ENCODE data around the gene KRTAP5-1. TPM values are rescaled to one million over a fixed set of nuclear protein-coding genes. Genes with fewer than 3 reads are reported as not detected.
A peak's percentile ranks its signal among the peaks of the same experiment; 100 is the strongest.

KRTAP5-1 gene
- total RNA-seq, 1 experiment from 2014 or later = not detected

DNA sequence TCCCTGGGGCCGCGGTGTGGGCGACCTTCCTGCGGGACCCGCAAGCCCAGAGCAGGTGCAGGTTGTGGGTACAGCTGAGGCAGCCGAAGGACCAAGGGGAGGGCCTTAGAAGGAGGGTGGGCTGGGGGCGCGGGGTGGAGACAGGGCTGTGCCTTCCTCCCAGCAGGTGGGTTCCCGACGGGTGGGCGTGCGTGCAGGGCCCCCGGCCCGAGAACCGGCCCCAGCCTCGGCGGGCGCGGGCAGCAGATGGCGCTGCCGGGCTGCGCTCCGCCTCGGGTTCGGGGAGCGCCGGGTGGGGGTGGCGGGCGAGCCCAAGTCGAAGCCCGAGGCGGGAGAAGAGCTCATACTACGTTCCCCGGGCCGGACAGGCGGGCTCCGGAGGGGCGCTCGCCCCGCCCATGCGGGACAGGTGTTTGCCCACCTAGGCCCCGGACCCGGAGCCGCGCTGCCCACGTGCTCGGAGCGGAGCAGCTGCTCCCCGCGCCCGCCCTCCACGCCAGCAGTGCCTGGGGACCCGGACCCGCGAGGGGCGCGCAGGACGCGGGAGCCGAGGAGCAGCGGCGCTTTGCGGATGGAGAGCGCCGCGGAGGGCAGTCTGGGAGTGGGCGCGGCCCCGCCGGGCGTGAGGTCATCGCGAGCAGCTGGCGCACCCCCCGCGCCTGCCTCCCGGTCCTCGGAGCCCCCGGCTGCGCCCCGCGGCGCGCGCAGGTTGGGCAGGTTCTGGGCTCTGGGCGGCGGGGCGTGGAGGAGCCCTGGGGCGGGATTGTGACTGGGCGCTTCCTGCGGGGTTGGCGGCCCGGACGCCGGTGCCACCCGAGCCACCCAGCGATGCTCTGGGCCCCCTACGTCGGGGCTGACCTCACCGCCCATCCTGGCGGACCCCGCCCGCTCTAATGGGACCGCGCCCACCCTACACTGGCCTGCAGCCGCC is 38.3 kb downstream of the KRTAP5-1 start:
- H2AFZ ChIP-seq (ENCODE audit: low read length) = peak overlapping the region; percentile 74
- ATAC-seq = peak; percentile 69
- ChIA-PET CTCF (interaction anchor here (0.5 to 1.6 kb wide), 8 partner anchors 12 to 609 kb away, joined by 3 to 58 read pairs (median 6); no protein-coding TSS in a partner anchor), POLR2A (ENCODE audit: unreplicated experiment) (interaction anchor here (0.6 kb wide), 1 partner anchor 164 kb away, joined by 3 read pairs; no protein-coding TSS in a partner anchor)
- H3K4me2 ChIP-seq (ENCODE audit: low read length) = peak overlapping the region; percentile 86
- H3K36me3 ChIP-seq (ENCODE audit: low read depth, low read length) = no peaks in the 10 kb centered on the region
- TF ChIP-seq, protein P1, sequence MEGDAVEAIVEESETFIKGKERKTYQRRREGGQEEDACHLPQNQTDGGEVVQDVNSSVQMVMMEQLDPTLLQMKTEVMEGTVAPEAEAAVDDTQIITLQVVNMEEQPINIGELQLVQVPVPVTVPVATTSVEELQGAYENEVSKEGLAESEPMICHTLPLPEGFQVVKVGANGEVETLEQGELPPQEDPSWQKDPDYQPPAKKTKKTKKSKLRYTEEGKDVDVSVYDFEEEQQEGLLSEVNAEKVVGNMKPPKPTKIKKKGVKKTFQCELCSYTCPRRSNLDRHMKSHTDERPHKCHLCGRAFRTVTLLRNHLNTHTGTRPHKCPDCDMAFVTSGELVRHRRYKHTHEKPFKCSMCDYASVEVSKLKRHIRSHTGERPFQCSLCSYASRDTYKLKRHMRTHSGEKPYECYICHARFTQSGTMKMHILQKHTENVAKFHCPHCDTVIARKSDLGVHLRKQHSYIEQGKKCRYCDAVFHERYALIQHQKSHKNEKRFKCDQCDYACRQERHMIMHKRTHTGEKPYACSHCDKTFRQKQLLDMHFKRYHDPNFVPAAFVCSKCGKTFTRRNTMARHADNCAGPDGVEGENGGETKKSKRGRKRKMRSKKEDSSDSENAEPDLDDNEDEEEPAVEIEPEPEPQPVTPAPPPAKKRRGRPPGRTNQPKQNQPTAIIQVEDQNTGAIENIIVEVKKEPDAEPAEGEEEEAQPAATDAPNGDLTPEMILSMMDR (conservative IDR thresholded peaks at IDR 0.05; ENCODE audit: low read depth, low read length) = peak; percentile 70
- TF ChIP-seq EZH2phosphoT487 (IDR thresholded peaks at IDR 0.05; ENCODE audit: borderline replicate concordance, low read length) = no peak
- peaks cover 6% of the 10 kb centered on the region for H3K27me3 ChIP-seq (ENCODE audit: low read length)
- peak; percentile 60 for DNase-seq
- no peaks in the 10 kb centered on the region for H3K79me2 ChIP-seq (ENCODE audit: low read length)
- BruUV-seq (replicated peaks) = no TSS peak
- H3K9me3 ChIP-seq (ENCODE audit: low read length) = no peaks in the 10 kb centered on the region
- no peaks in the 10 kb centered on the region for H4K20me1 ChIP-seq (ENCODE audit: low read length)
- no peak overlapping the region for H3K27ac ChIP-seq (ENCODE audit: low read length)
- no peak overlapping the region for H3K9ac ChIP-seq (ENCODE audit: low read length)
- intact Hi-C loops (cut with micrococcal nuclease) = loop anchor here (1.0 kb wide), 1 partner anchor 28 kb away; no protein-coding TSS in a partner anchor
- peak overlapping the region; percentile 63 for H3K4me3 ChIP-seq (ENCODE audit: low read length)
- peaks cover 9% of the 10 kb centered on the region for H3K4me1 ChIP-seq (ENCODE audit: insufficient read depth, low read length)
- H3F3A ChIP-seq (ENCODE audit: low read length, unreplicated experiment) = no peaks in the 10 kb centered on the region
- no peaks in the 10 kb centered on the region for H3K9me2 ChIP-seq (replicated peaks; ENCODE audit: low read length)

- no peaks in the 10 kb centered on the region for H3F3A ChIP-seq (ENCODE audit: low read length, unreplicated experiment)
- no peak overlapping the region for H3K9ac ChIP-seq (ENCODE audit: low read length)
- H3K36me3 ChIP-seq (ENCODE audit: low read depth, low read length) = no peaks in the 10 kb centered on the region
- H3K9me3 ChIP-seq (ENCODE audit: low read length) = no peaks in the 10 kb centered on the region
- ChIA-PET CTCF (interaction anchor here (0.6 to 1.6 kb wide), 7 partner anchors 13 to 610 kb away, joined by 4 to 58 read pairs (median 6); no protein-coding TSS in a partner anchor), POLR2A (ENCODE audit: unreplicated experiment) (interaction anchor here (0.6 kb wide), 1 partner anchor 164 kb away, joined by 3 read pairs; no protein-coding TSS in a partner anchor)
- no peaks in the 10 kb centered on the region for H3K9me2 ChIP-seq (replicated peaks; ENCODE audit: low read length)
- no TSS peak for BruUV-seq (replicated peaks)
- intact Hi-C loops (cut with micrococcal nuclease) = loop anchor here (1.0 kb wide), 1 partner anchor 28 kb away; no protein-coding TSS in a partner anchor
- no peak for ATAC-seq
- peaks cover 6% of the 10 kb centered on the region for H3K27me3 ChIP-seq (ENCODE audit: low read length)
- TF ChIP-seq EZH2phosphoT487 (IDR thresholded peaks at IDR 0.05; ENCODE audit: borderline replicate concordance, low read length) (no peak), EZH2 (IDR thresholded peaks at IDR 0.05; ENCODE audit: low read length, unreplicated experiment) (no peak)
- TF ChIP-seq, protein P1 (conservative IDR thresholded peaks at IDR 0.05; ENCODE audit: low read depth, low read length) = no peak
- H4K20me1 ChIP-seq (ENCODE audit: low read length) = no peaks in the 10 kb centered on the region
- peaks cover 9% of the 10 kb centered on the region for H3K4me1 ChIP-seq (ENCODE audit: insufficient read depth, low read length)
- H3K79me2 ChIP-seq (ENCODE audit: low read length) = no peaks in the 10 kb centered on the region
- no peak overlapping the region for H2AFZ ChIP-seq (ENCODE audit: low read length)
- H3K27ac ChIP-seq (ENCODE audit: low read length) = no peak overlapping the region
- no peak overlapping the region for H3K4me3 ChIP-seq (ENCODE audit: low read length)
- H3K4me2 ChIP-seq (ENCODE audit: low read length) = peak overlapping the region; percentile 86
- DNase-seq = no peak
Observed at GRCh38 chr11:1546077-1546535, 39.0 kb downstream of the KRTAP5-1 start.
